Cardiac muscle cell (in vitro differentiated cells and primary cell): ENCODE measurements around the gene FNDC1. TPM values are rescaled to one million over a fixed set of nuclear protein-coding genes. Genes with fewer than 3 reads are reported as not detected.

Experiments
- DNase-seq, 2 donors: peaks; one replicate each; pipeline versions ENCODE4 v3.0.0 to v3.0.0-alpha.2; 2010 to 2017; ENCODE audit warnings: low read depth in 1 of 2, low spot score in 1 of 2
- H3K27ac ChIP-seq: fragments of 200-600 bp; sonication (generic); 2 replicates; pipeline ENCODE4 v1.5.1; 2016
- H3K27me3 ChIP-seq: fragments of 200-600 bp; sonication (generic); 2 replicates; pipeline ENCODE4 v1.6.0; 2016; ENCODE audit warnings: control low read depth
- H3K36me3 ChIP-seq: fragments of 200-600 bp; sonication (generic); 2 replicates; pipeline ENCODE4 v1.5.1; 2016; ENCODE audit warnings: control low read depth
- H3K4me1 ChIP-seq: fragments of 200-600 bp; sonication (generic); 2 replicates; pipeline ENCODE4 v1.8.1; 2017; ENCODE audit warnings: low read depth, mild to moderate bottlenecking, mixed run types
- H3K4me3 ChIP-seq: fragments of 200-600 bp; sonication (generic); 2 replicates; pipeline ENCODE4 v1.5.1; 2016; ENCODE audit warnings: mild to moderate bottlenecking
- H3K9me3 ChIP-seq: fragments of 200-600 bp; sonication (generic); 2 replicates; pipeline ENCODE4 v1.5.1; 2017; ENCODE audit warnings: low read depth, mild to moderate bottlenecking, control low read depth
- CTCF ChIP-seq: IDR thresholded peaks from 2 replicates; pipeline ENCODE4 v1.5.1; 2012; ENCODE audit warnings: low read depth, mild to moderate bottlenecking, low read length
- polyA plus RNA-seq: library from polyadenylated mRNA; unstranded; fragments of >200 nt; fragmentation: Nextera tagmentation; extraction: Ambion mirVana; gene quantifications from 2 replicates; pipeline ENCODE4 v1.2.1, GENCODE V29; 2016
- total RNA-seq: library from RNA; depleted of rRNA; stranded (reverse); fragments of >200 nt; gene quantifications from 2 replicates; pipeline ENCODE4 v1.2.3, GENCODE V29; 2016

FNDC1 gene
- total and polyA plus RNA-seq, 2 experiments from 2014 or later: 0.30 TPM; not detected in 1

DNA sequence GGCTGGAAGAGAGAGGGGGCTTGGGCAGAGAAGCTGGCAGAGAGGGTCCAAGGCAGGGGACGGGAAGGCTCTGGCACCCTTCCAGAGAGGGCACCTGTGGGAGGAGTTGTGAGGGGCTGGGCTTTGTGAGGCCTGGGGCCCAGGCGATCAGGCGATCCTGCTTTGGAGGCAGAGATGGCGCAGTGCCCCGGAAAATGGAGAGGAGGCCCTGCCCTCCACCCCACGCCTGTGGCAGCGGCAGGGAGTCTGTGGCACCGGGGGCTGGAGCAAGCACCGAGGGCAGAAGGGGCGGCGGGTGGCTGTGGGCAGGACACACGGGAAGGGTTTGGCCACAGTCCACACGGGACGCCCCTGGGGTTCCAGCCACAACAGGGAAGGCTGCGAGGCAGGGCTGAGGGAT lies 36.5 kb upstream of the FNDC1 start:
- Histone ChIP-seq H3K27ac (no peak overlapping the region), H3K4me1 (peaks cover 3% of the 10 kb centered on the region), H3K9me3 (no peaks in the 10 kb centered on the region), H3K36me3 (no peaks in the 10 kb centered on the region), H3K27me3 (no peaks in the 10 kb centered on the region), H3K4me3 (no peak overlapping the region)
- TF ChIP-seq CTCF: no peak
- no peak for DNase-seq

DNA sequence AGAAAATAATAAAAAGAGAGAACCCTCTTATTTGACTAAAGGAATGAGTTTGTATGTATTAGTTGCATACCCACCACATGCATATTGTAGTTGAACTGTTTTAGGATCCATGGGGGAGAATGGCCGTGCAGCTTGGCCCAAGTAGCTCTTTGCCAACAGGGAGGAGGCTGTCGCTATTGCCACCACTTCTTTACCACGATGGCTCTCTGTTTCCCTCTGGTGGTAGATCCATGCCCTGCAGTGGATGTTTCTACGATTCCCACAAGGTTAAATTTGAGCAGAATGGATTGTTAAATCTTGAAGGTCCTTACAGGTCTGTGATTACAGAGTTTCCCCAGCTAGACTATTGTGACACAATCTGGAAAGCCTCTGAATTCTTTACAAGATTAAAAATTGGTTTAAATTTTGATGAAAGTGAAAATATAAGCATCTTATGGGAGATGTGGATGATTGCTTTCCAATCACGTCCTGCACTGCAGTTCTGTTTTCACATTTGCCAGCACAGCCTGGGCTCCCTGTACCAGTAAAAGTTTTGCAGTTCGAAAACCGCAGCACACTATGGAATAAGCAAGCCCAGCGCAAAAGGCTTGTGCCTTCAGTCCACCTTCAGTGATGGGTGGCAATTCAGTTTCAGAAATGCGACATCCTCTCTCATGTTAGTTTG lies 34.4 kb upstream of the FNDC1 start:
- H3K36me3 ChIP-seq: no peaks in the 10 kb centered on the region
- peak; percentile 69 to 77 for DNase-seq
- peak; percentile 99 for TF ChIP-seq CTCF
- H3K27ac ChIP-seq: no peak overlapping the region
- no peaks in the 10 kb centered on the region for H3K9me3 ChIP-seq
- H3K4me1 ChIP-seq: peaks cover 3% of the 10 kb centered on the region
- no peak overlapping the region for H3K4me3 ChIP-seq
- H3K27me3 ChIP-seq: peaks cover 16% of the 10 kb centered on the region

DNA sequence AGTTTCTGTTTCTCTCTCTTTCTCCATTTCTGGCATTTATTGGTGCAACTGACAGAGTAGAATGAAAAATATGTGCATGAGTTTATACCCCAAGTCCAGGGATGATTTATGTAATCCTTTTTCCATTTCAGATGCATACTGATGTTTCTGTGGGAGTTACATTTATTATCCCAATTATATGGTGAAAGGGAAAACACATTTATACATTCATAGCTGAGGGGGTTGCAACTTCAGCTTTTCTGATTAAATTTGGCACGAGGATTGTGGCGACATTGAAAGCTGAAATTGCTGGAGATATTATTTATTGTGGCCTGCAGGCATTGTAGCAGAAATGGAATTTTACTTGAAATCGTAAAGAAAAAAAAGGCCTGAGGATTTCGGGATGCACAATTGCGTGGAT lies 31.5 kb upstream of the FNDC1 start:
- no peak for TF ChIP-seq CTCF
- no peak overlapping the region for H3K27ac ChIP-seq
- no peak for DNase-seq
- no peaks in the 10 kb centered on the region for H3K4me1 ChIP-seq
- no peaks in the 10 kb centered on the region for H3K9me3 ChIP-seq
- no peak overlapping the region for H3K4me3 ChIP-seq
- H3K36me3 ChIP-seq: no peaks in the 10 kb centered on the region
- peaks cover 16% of the 10 kb centered on the region for H3K27me3 ChIP-seq

DNA sequence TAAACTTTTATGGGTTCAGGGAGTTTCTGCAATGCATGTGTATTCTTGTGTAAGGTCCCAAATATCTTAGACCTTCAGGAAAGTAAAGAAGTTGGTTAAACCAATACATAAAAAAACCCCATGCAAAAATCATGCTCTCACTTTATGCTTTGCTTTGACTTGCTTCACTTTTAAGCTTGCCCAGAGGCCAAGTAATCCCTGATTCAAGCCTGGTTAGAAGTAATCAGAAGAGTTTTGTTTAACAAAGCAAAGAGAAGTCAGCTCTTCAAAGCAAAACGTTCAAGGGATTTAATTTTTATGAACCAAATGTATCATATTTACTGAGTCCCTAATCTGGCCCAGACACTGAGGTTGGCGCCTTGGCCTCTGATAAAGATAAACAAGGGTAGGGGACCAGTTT lies 26.7 kb upstream of the FNDC1 start:
- DNase-seq: no peak
- H3K4me3 ChIP-seq: no peak overlapping the region
- TF ChIP-seq CTCF: no peak
- peaks cover 16% of the 10 kb centered on the region for H3K27me3 ChIP-seq
- no peak overlapping the region for H3K27ac ChIP-seq
- H3K4me1 ChIP-seq: no peaks in the 10 kb centered on the region
- H3K9me3 ChIP-seq: no peaks in the 10 kb centered on the region
- no peaks in the 10 kb centered on the region for H3K36me3 ChIP-seq

DNA sequence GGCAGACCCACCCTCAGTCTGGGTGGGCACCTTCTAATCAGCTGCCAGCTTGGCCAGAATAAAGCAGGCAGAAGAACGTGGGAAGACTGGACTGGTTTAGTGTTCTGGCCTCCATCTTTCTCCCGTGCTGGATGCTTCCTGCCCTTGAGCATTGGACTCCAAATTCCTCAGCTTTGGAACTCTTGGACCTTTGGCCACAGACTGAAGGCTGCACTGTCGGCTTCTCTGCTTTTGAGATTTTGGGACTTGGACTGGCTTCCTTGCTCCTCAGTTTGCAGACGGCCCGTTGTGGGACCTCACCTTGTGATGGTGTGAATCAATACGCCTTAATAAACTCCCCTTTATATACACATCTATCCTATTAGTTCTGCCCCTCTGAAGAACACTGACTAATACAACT lies 20.6 kb upstream of the FNDC1 start:
- H3K27ac ChIP-seq: no peak overlapping the region
- no peaks in the 10 kb centered on the region for H3K4me1 ChIP-seq
- no peaks in the 10 kb centered on the region for H3K27me3 ChIP-seq
- H3K4me3 ChIP-seq: no peak overlapping the region
- DNase-seq: no peak
- H3K36me3 ChIP-seq: no peaks in the 10 kb centered on the region
- TF ChIP-seq CTCF: no peak
- no peaks in the 10 kb centered on the region for H3K9me3 ChIP-seq
